GM12878 (cell line): ENCODE results near the gene FAM185A. TPM values are rescaled to one million over a fixed set of nuclear protein-coding genes. Genes with fewer than 3 reads are reported as not detected.
"Not testable (repeated sequence)": the region's sequence is repeated elsewhere in the genome, so short reads cannot be mapped to it uniquely, and the experiment has no call there.

Experiments
- ATAC-seq: fragments of 200-7000 bp; cut with Tn5 transposase; 3 replicates; pipeline ENCODE4 v1.9.1; 2020; ENCODE audit warnings: mild to moderate bottlenecking, moderate library complexity
- BruUV-seq: library from RNA; stranded (reverse); fragments of 400-500 nt; replicated peaks from 2 replicates; lab custom pipeline; 2021; lab: Mats Ljungman, UMichigan
- CTCF ChIA-PET: fragments of 300-600 bp; sonication (Branson Sonifier 250); formaldehyde crosslinking; extraction: SDS; loops from one replicate; lab custom pipeline; 2021; ENCODE audit warnings: inconsistent platforms; lab: Yijun Ruan, JAX
- POLR2A ChIA-PET: fragments of 350-600 bp; formaldehyde crosslinking; extraction: SDS; loops from one replicate; lab custom pipeline; 2021; ENCODE audit warnings: inconsistent platforms; lab: Charles Lee
- RAD21 ChIA-PET: fragments of 300-600 bp; sonication (Branson Sonifier 250); formaldehyde crosslinking; loops from one replicate; lab custom pipeline; 2023; ENCODE audit warnings: antibody characterized with exemption; ENCODE audit not compliant: unreplicated experiment; lab: Charles Lee
- SMC1A ChIA-PET: fragments of 300-600 bp; sonication (Branson Sonifier 250); formaldehyde crosslinking; loops from one replicate; lab custom pipeline; 2023; ENCODE audit not compliant: unreplicated experiment, uncharacterized antibody; lab: Charles Lee
- DNase-seq: peaks from one replicate; pipeline ENCODE4 v3.0.0-alpha.2; 2011; ENCODE audit warnings: low read depth, low spot score
- FAIRE-seq: peaks from 3 replicates; lab custom pipeline; 2011; peaks lifted over from hg19 to GRCh38; lab: Jason Lieb, UNC
- H2AFZ ChIP-seq: 2 replicates; pipeline ENCODE4 v1.6.0; 2011; ENCODE audit warnings: low read depth, low read length, control low read depth; ENCODE audit not compliant: control insufficient read depth
- H3K27ac ChIP-seq: 2 replicates; pipeline ENCODE4 v1.5.1; 2011; ENCODE audit warnings: control low read depth; ENCODE audit not compliant: control insufficient read depth, insufficient read depth
- H3K27me3 ChIP-seq, 2 experiments: replicated peaks in 1 of 2; 2 replicates each; pipeline versions ENCODE4 v1.6.0 to v1.6.1; 2011; ENCODE audit warnings: low read length in 1 of 2; ENCODE audit not compliant: control insufficient read depth in 2 of 2, insufficient read depth in 2 of 2
- H3K36me3 ChIP-seq, 2 experiments: 2 replicates each; pipeline ENCODE4 v1.5.1; 2011; ENCODE audit warnings: low read length in 1 of 2; ENCODE audit not compliant: control insufficient read depth in 2 of 2, insufficient read depth in 2 of 2
- H3K4me1 ChIP-seq: 2 replicates; pipeline ENCODE4 v1.6.1; 2011; ENCODE audit warnings: mild to moderate bottlenecking, low read length, moderate library complexity, mixed read lengths; ENCODE audit not compliant: control insufficient read depth, insufficient read depth
- H3K4me2 ChIP-seq: 2 replicates; pipeline ENCODE4 v1.6.0; 2011; ENCODE audit warnings: control low read depth; ENCODE audit not compliant: control insufficient read depth, insufficient read depth
- H3K4me3 ChIP-seq: fragments of 200-600 bp; sonication (generic); 2 replicates; pipeline ENCODE4 v1.5.1; 2016
- H3K79me2 ChIP-seq: 2 replicates; pipeline ENCODE4 v1.6.0; 2011; ENCODE audit warnings: low read length; ENCODE audit not compliant: control insufficient read depth, insufficient read depth
- H3K9ac ChIP-seq: 2 replicates; pipeline ENCODE4 v1.8.0; 2011; ENCODE audit warnings: low read length, control low read depth, mixed read lengths; ENCODE audit not compliant: control insufficient read depth, insufficient read depth
- H3K9me3 ChIP-seq: replicated peaks from 3 replicates; pipeline ENCODE4 v1.5.1; 2011; ENCODE audit warnings: mild to moderate bottlenecking, low read length; ENCODE audit not compliant: control insufficient read depth, insufficient read depth
- H4K20me1 ChIP-seq: 2 replicates; pipeline ENCODE4 v1.6.0; 2011; ENCODE audit not compliant: control insufficient read depth, insufficient read depth
- BCL11A ChIP-seq: IDR thresholded peaks from 2 replicates; pipeline ENCODE4 v1.6.1; 2011; ENCODE audit warnings: low read depth, low read length
- RUNX3 ChIP-seq: IDR thresholded peaks from 2 replicates; pipeline ENCODE4 v1.6.1; 2012; ENCODE audit warnings: low read length, inconsistent platforms
- SPI1 ChIP-seq: IDR thresholded peaks from 2 replicates; pipeline ENCODE4 v1.6.1; 2011; ENCODE audit warnings: low read depth, mild to moderate bottlenecking, low read length, moderate library complexity, borderline replicate concordance; ENCODE audit not compliant: insufficient read depth
- WGBS: methylation state at CpG from one replicate; pipeline ENCODE4 v1.1.6; 2016; ENCODE audit warnings: low lambda C conversion rate; ENCODE audit not compliant: insufficient replicate concordance, insufficient coverage; ENCODE audit errors: missing lambda C conversion rate; 5-methylcytosine and 5-hydroxymethylcytosine counted together
- in situ Hi-C: fragments of 300-500 bp; cut with MboI; formaldehyde crosslinking; loops from 9 replicates; pipeline ENCODE4 v1.14.3; 2018; ENCODE audit warnings: mixed read lengths
- intact Hi-C: fragments of 100-400 bp; cut with micrococcal nuclease; formaldehyde crosslinking; loops from one replicate; pipeline ENCODE4 v1.14.2; 2022; ENCODE audit not compliant: unreplicated experiment
- polyA plus RNA-seq, 11 experiments: library from polyadenylated mRNA; depleted of rRNA in 4 of 11; unstranded in 6 of 11; stranded (reverse) in 5 of 11; fragments of >200 nt; fragmentation: Nextera tagmentation in 4 of 11; fragmentation: Illumina TruSeq in 1 of 11; extraction: Ambion mirVana in 4 of 11; extraction: Trizol in 1 of 11; gene quantifications; 1 replicate in 1 of 11; 2 replicates in 10 of 11; pipeline versions ENCODE4 v1.2.1 to v1.2.3, GENCODE V29; 2011 to 2016; ENCODE audit warnings: inconsistent platforms in 2 of 11, missing spikeins in 2 of 11, low read depth in 1 of 11
- total RNA-seq, 4 experiments: library from RNA; depleted of rRNA in 3 of 4; stranded (reverse); fragments of >200 nt in 3 of 4; fragmentation: Illumina TruSeq in 1 of 4; extraction: Trizol in 1 of 4; gene quantifications; 2 replicates each; pipeline versions ENCODE4 v1.2.1 to v1.2.3, GENCODE V29; 2013 to 2021

The FAM185A gene
- total and polyA plus RNA-seq, 10 of the 15 experiments (the other 5 are each of a cell fraction or from before 2014, with no cell fraction given): 1.9 to 12.8 (median 8.6) TPM

DNA sequence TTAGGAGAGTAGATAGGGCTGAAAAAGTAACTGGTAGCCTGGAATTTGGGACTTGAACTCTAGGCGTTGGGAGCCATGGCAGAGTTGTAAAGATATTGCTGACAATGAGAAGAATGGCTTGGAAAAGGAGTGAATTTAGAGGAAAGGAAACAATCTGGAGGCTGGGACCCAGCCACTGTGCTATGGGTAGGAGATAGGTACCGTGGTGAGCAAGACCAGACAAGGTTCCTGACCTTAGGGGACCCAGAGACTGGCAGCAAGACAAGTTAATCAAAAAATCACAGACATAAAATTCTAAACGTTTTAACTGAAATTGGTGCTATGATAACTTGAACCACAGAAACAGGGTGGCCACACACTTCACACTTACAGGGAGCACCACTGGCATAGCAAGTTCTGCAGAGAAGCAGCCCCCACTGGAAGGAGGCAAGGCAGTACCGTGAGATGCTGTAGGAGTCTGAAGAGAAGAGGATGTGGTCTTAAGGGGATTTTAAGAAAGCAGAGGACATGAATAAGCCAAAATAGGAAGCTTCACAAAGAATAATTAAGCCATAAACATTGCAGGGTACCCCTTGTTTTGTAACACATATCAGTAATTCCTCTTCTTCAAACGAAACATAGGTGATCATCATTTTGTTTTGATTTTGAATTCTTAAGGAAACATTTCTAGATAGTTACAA, 35.6 kb upstream of the FAM185A start (continued):
- peak; percentile 45; the same call in 1 of the 2 replicates for TF ChIP-seq BCL11A
- peak; percentile 71 for TF ChIP-seq RUNX3
- peak; percentile 59; the same call in 1 of the 2 replicates for TF ChIP-seq SPI1

DNA sequence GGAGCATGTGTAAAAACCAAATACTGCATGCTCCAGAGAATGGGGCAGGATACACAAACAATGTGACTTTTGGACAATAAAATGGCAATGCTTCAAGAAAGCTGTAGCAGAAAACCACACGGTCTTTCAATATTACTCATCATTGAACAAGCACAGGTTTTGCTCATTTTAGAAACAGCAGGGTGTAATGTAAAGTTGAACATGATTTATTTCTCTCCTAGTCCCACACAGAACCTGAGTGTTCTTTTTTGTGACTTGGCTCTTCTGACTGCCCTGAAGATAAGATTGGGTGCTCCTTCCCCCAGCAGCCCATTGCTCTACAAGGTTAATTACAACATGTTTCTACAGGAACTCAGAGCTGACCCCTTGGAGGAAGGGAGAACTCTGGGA, 35.1 kb upstream of the FAM185A start:
- H3K79me2 ChIP-seq, H4K20me1 ChIP-seq, in situ Hi-C loops, RAD21 ChIA-PET, H3K4me1 ChIP-seq, DNase-seq, intact Hi-C loops, BruUV-seq, H2AFZ ChIP-seq, H3K27me3 ChIP-seq, CTCF ChIA-PET, SMC1A ChIA-PET, H3K36me3 ChIP-seq, H3K9ac ChIP-seq, POLR2A ChIA-PET, H3K9me3 ChIP-seq: not testable (repeated sequence)
- no CpG with 5 or more reads among the region's 1 CpG for WGBS
- ATAC-seq: peak; percentile 79
- FAIRE-seq: peak; percentile 98
- Histone ChIP-seq H3K27ac (peak overlapping the region; percentile 90; the same call in 1 of the 2 replicates), H3K4me3 (peak overlapping the region; percentile 59; the same call in 1 of the 2 replicates), H3K4me2 (peak overlapping the region; percentile 92; the same call in 1 of the 2 replicates)

GRCh38 chr7:102714774-102715522, 33.9 kb upstream of the FAM185A start:
- FAIRE-seq, DNase-seq, H3K4me3 ChIP-seq, H3K4me1 ChIP-seq, H3K4me2 ChIP-seq, H4K20me1 ChIP-seq, intact Hi-C loops, BruUV-seq, H3K9ac ChIP-seq, H3K79me2 ChIP-seq, SMC1A ChIA-PET, in situ Hi-C loops, H3K27me3 ChIP-seq, RAD21 ChIA-PET, POLR2A ChIA-PET, H3K36me3 ChIP-seq, H3K9me3 ChIP-seq: not testable (repeated sequence)
- peak overlapping the region; percentile 48; the same call in 1 of the 2 replicates for H3K27ac ChIP-seq
- 21% methylated on average over 3 of the region's 6 CpGs for WGBS
- CTCF ChIA-PET: interaction anchor here (1.1 kb wide), 1 partner anchor 34 kb away, joined by 3 read pairs; the partner anchor contains the start of gene FAM185A
- peak overlapping the region; percentile 7; the same call in 1 of the 2 replicates for H2AFZ ChIP-seq
- ATAC-seq: peak; percentile 29
